Fibroblast of skin of left quadriceps (primary cell): ENCODE results near the gene ELL.

Experiments
- DNase-seq, 2 experiments: peaks; one replicate each; pipeline ENCODE4 v3.0.0-alpha.2; 2013; ENCODE audit warnings: low read depth in 2 of 2

ELL gene

DNA sequence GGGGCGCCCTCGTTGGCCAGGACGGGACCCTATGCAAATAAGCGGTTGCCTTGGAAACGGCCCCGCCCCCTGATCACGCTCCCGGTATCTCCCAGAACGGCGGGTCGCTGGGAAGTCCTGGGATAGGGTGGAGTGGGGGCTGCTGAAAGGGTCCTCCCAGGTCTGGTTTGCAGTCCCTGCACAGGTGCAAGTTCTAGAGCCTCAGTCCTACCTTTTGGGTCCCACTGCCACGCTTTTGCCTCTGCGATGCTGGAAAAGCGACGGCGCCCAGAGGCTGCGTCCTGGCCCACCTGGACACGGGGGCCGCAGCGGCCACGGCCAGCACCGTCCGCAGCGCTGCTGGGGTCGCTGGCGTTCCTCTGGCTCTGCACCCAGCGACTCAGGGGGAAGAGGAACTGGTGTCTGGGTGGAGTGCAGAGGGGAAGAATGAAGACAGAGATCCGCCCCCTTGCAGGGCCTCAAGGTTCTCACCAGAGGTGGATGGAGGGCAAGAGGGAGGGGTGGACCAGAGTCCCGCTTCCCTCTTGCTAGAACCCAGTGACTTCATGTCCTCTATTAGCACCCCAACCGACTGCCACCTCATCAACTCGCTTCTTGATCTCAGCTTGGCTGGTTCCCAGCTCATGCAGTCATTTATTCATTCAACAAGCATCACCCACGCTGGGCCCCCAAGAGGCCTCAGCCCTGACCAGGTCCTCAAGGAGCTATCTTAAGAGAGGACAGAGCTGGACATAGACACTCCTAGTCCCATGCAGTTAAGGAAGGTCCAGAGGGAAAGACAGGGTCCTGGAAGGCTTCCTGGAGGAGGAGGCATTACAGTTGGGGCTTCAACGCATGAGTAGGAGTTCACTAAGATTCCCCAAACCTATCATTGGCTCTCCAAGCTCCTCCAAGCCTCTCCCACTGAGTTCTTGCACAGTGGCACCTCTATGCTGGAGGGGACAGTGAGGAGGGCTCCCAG is 124.3 kb downstream of the ELL start, which contains the start of gene LRRC25:
LRRC25 (minus strand) TSS at position 381 of the 961 bp plus-strand sequence. CDS start 659 bp downstream, outside the sequence.
- DNase-seq, result no peak

DNA sequence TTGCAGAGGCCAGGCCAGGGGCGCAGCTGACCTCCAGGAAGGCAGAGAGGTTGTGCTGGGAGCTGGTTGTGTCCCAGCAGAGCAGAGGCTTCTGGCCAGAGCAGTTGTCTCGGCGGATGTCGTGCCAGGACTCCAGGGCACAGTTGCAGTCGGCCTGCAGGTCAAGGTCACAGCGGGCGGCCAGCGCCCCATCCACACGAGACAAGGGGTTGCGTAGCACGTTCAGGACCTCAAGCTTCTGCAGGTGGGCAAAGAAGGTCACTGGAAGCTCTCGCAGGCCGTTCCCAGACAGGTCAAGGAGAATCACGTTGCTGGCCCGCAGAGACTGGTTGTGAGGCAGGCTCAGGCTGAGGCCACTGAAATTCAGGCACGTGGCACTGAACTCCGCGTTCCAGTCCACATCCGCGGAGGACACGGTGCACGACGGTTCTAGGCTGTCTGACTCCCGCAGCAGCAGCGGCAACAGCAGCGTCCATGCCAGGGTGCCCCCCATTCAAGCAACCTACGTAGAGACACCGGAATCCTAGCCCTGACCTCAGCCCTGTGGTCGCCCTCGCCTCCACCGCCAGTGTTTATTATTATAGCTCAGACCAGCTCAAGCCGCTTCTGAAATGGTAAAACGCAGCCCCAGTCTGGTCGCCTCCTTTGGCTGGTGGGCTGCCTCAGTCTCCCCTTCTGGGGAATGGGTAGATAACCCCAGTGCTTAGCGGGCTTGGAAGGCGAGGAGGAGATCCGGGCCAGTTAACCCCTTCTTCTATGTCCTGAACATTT is 125.2 kb downstream of the ELL start:
- DNase-seq, result no peak

GRCh38 chr19:18393836-18394235 is 128.0 kb downstream of the ELL start:
- DNase-seq, result no peak

- DNase-seq, result no peak
These were observed 128.9 kb downstream of the ELL start for GRCh38 chr19:18392926-18393325.
